NCI-H146 treated with DMSO at 0.1 percent for 48 hours (cell line): ENCODE results near the gene ETNPPL.

Experiments used
- DNase-seq: peaks from one replicate; lab custom pipeline; 2025; ENCODE audit not compliant: unreplicated experiment; lab: John Stamatoyannopoulos, UW

Gene ETNPPL

DNA sequence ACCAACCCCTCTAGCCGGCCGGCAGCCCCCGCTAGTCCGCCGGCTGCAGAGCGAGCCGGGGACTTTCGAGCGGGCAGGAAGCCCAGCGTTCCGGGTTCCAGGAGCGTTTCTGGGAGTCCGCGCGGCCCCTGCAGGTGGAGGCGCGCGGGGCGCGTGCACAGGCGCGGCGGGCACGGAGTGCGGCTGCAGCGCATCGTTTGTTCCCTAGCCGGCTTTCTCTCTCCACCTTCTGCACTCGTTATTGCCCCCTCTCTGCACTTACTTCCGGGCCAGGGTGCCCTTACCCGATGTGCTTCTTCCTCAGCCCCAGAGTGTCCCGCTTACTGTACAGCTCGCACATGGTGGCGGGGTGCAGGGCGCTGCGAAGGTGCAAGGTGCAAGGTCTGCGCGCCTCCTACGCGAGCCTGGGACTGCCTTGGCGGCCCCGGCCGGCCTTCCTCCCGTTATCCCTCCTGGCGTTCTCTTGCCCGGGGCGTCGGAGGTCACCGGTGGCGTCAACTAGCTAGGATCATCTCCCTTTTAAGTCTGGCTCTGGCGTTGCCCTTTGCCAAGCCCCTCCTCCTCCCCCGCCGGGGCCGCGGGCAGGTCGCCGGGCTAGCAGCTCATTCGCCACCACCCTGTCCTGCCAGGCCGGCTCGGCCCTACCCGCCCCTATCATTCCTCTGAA lies at the start of gene ETNPPL:
Gene ETNPPL, minus strand, starts transcription at position 495 of the 667 bp plus-strand sequence. Its CDS starts 155 bp downstream, at position 340.
- no peak for DNase-seq

- DNase-seq, result no peak
Measured at GRCh38 chr4:108811486-108811885, 48.6 kb upstream of the ETNPPL start.

DNA sequence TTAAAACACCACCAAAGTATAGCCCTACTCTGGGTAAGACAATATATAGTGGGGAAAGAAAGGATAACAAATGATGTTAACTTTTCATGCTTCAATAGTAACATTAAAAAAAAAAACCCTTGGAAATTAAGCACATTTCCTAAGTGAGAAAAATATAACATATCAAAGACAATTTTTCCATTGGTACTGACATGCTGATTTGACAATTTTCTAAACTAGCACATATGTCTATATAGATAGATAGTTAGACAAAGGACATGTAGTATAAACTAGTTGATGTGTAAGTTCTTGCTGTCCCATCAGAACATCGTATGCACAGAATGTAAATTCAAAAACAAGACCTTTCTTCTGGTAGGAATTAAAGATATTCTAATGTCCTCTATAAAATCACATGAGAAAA lies 47.2 kb upstream of the ETNPPL start:
- DNase-seq, result no peak

DNA sequence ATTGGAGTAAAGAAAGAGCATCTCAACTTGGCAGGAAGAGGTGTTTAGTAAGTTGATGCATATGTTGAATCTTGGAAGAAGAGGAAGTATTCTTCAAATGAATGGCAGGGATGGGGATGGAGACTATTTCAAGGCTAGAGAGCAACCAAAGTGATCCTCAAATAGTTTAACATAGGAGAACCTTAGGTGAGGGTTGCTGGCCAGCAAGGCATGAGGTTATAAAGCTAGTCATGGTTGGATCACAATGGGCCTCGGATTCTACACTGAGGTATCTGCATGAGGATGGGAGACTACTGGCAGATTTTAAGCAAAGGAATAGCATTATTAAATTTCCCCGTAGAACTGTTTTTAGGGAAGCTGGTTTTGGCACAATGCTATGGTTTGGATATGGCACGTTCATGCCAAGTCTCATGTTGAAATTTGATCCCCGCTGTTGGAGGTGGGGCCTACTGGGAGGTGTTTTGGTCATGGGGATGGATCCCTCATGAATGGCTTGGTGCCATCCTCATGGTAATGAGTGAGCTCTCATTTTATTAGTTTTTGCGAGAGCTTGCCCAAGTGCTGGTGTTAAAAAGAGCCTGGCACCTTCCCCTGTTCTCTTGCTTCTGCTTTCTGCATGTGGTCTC lies 41.9 kb upstream of the ETNPPL start:
- no peak for DNase-seq

DNA sequence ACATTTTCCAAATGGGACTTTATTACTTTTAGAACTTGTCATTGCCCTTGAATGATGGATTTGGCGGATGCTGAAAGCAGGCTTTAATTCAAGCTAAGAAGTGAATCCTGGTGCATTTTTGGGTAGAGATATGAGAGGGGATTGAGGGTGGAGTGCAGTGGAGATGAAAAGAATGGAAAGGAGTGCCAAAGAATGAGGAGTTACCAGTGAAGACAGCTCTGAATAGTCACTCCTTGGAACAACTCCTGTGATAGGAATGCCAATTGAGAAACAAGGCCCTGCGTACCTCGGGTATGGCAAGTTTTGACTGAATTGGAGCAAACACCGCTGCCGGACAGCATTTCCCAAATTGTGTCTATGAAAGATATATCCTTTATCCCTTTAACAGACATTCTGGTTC lies 36.5 kb upstream of the ETNPPL start:
- DNase-seq, result no peak

GRCh38 chr4:108796173-108796572 lies 33.3 kb upstream of the ETNPPL start:
- no peak for DNase-seq

- DNase-seq, result no peak
Measured at GRCh38 chr4:108795733-108796132, 32.9 kb upstream of the ETNPPL start.

DNA sequence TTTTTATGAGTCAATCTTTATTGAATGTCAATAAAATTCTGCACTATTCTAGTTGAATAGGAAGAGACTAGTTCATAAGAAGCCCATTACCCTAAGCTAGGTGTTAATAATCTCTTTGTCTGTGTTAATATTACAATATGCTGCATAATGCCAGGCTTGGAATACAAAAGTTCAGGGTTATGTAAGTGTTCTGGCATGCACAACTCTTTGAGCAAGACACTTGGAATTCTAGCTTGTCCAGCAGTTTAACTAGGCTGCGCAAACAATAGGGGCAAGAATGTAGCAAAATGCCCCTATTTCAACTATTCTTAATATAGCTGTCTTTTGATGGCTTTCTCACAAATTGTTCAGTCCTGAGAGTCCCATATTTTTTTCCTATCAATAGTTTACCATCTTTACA lies 31.3 kb upstream of the ETNPPL start:
- no peak for DNase-seq

GRCh38 chr4:108793415-108793814 lies 30.6 kb upstream of the ETNPPL start:
- DNase-seq, result no peak

- DNase-seq, result no peak
Measured at GRCh38 chr4:108788731-108789130, 25.9 kb upstream of the ETNPPL start.

- no peak for DNase-seq
Measured at GRCh38 chr4:108787724-108788123, 24.9 kb upstream of the ETNPPL start.

DNA sequence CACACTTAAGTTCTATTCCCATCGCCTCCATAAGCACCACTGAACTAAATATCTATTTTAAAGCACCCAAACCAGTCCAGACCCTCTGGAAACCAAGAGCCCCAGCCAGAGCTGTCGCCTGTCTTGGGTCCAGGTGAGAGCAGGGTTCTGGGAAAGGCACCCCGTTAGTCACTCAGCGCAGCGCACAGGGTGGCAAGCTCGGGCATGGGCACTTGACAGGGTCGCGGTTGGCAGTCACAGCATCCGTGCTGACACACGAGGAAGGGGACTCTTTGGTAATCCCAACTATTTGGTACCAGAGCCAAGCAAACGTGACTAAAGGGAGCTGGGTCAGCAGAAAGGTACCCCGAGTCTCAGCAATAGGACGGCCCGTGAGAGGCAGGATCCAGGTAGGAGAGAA lies 24.3 kb upstream of the ETNPPL start:
- DNase-seq, result no peak

GRCh38 chr4:108786351-108786750 lies 23.5 kb upstream of the ETNPPL start:
- DNase-seq, result no peak

- no peak for DNase-seq
Measured at GRCh38 chr4:108783665-108784463, 21.0 kb upstream of the ETNPPL start.

DNA sequence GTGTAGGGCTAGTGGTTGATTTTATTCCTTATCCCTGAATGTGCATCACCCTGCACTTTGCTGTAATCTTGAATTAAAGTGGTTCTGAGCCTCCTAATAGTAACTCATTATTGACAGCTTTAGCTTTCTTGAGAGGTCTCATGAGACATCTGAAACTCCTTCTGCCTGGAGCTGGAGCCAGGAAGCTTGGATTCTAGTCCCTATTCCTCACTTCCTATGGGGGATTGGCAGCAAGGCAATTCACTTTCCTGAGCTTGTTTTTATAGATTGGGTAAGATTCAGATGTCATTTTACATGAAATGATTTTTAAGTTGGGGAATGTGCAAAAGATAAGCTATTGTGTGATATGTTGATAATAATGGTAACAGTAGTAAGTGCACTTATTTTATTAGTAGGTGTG lies 17.1 kb upstream of the ETNPPL start:
- DNase-seq, result no peak

DNA sequence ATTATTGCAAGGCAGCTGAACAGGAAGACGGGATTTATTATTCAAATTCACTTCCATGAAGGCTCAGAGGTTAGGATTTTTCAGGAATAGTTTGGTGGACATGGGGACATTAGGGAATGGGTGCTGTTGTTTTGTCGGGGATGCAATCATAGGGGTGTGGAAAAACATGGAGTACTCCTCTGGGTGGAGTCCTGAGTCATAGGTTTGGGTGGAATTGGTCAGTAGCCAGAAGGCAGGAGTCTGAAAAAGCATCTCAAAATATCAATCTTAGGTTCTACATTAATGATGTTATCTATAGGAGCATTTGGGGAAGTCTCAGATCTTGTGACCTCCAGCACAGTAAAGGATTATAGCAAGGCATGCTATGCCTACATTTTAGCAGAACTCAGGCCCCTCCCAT lies 14.5 kb upstream of the ETNPPL start:
- no peak for DNase-seq

GRCh38 chr4:108775921-108776320 lies 13.1 kb upstream of the ETNPPL start:
- no peak for DNase-seq

GRCh38 chr4:108774809-108775530 lies 12.1 kb upstream of the ETNPPL start:
- no peak for DNase-seq

GRCh38 chr4:108772402-108772801 lies 9.5 kb upstream of the ETNPPL start:
- no peak for DNase-seq

GRCh38 chr4:108766058-108766457 lies 3.2 kb upstream of the ETNPPL start:
- no peak for DNase-seq

DNA sequence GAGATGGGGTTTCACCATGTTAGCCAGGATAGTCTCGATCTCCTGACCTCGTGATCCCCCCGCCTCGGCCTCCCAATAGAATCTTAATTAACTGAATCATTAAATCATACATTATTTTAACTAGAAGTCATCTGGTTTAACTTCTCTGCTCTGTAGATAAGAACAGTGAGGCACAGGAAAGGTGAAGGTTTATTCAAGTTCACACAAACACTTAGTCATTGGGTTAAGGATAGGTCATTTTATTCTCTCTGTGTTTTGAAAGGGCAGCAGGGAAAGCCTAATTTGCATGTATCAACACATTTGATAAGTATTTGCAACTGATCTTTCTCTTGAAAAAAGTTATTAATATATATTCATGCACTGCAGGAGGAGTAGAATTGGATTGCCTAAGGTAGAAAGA lies 1.1 kb upstream of the ETNPPL start:
- no peak for DNase-seq

DNA sequence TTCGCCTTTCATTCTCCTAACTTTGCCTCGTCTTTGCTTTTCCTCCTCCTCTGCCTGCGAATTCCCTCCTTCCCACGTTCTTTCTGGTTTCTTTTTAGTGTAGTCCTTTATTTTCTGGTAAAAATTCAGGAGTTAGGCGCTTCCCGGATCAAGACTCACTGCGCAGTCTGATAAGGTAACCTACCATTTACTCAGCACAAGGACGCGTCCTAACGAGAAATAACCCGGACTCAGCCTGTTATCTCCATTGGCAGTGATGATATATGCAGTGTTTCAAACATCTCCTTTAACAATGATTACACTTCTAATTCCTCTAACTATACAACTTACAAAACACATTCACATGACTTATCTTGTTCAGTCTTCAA lies 357 bp upstream of the ETNPPL start:
- DNase-seq, result no peak
